ENCODE data around the gene TAF4. TPM values are rescaled to one million over a fixed set of nuclear protein-coding genes. Genes with fewer than 3 reads are reported as not detected.
A peak's percentile ranks its signal among the peaks of the same experiment; 100 is the strongest.

TAF4 gene
- total and polyA plus RNA-seq, 2 of the 13 experiments (the other 11 are each of a cell fraction or from before 2014, with no cell fraction given) = 5.9 to 12.0 TPM

DNA sequence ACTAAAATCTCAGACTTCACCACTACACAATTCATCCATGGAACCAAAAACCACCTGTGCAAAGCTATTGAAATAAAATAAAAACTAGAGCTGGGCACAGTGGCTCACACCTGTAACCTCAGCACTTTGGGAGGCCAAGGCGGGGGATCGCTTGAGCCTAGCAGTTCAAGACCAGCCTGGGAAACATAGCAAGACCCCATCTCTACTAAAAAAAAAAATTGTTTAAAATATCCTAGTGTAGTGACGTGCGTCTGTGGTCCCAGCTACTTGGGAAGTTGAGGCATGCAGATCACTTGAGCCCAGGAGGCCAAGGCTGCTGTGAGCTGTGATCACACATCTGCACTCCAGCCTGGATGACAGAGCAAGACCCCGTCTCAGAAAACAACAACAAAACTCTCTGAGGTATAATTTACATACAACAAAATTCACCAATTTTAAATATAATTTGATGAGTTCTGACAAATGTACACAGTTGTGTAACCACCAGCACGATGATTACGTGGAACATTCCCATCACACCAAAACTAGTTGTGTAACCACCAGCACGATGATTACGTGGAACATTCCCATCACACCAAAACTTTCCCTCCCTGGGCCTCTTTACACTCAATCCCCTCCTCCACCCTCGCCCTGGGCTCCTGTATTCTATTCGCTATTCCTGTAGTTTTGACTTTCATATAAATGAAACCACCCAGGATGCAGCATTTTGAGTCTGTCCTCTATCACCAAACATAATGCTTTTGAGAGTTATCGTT is 107.5 kb downstream of the TAF4 start (continued):
- TF ChIP-seq, protein P1, sequence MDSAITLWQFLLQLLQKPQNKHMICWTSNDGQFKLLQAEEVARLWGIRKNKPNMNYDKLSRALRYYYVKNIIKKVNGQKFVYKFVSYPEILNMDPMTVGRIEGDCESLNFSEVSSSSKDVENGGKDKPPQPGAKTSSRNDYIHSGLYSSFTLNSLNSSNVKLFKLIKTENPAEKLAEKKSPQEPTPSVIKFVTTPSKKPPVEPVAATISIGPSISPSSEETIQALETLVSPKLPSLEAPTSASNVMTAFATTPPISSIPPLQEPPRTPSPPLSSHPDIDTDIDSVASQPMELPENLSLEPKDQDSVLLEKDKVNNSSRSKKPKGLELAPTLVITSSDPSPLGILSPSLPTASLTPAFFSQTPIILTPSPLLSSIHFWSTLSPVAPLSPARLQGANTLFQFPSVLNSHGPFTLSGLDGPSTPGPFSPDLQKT (CRISPR knock-in tag; IDR thresholded peaks at IDR 0.05; ENCODE audit: borderline replicate concordance) = no peak
- TF ChIP-seq, protein P2, sequence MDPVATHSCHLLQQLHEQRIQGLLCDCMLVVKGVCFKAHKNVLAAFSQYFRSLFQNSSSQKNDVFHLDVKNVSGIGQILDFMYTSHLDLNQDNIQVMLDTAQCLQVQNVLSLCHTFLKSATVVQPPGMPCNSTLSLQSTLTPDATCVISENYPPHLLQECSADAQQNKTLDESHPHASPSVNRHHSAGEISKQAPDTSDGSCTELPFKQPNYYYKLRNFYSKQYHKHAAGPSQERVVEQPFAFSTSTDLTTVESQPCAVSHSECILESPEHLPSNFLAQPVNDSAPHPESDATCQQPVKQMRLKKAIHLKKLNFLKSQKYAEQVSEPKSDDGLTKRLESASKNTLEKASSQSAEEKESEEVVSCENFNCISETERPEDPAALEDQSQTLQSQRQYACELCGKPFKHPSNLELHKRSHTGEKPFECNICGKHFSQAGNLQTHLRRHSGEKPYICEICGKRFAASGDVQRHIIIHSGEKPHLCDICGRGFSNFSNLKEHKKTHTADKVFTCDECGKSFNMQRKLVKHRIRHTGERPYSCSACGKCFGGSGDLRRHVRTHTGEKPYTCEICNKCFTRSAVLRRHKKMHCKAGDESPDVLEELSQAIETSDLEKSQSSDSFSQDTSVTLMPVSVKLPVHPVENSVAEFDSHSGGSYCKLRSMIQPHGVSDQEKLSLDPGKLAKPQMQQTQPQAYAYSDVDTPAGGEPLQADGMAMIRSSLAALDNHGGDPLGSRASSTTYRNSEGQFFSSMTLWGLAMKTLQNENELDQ (CRISPR knock-in tag; IDR thresholded peaks at IDR 0.05; ENCODE audit: borderline replicate concordance) = no peak
- TF ChIP-seq CBX5 (CRISPR knock-in tag; IDR thresholded peaks at IDR 0.05; ENCODE audit: borderline replicate concordance) (no peak), FOSL2 (CRISPR knock-in tag; IDR thresholded peaks at IDR 0.05) (no peak), NFRKB (IDR thresholded peaks at IDR 0.05) (no peak)

DNA sequence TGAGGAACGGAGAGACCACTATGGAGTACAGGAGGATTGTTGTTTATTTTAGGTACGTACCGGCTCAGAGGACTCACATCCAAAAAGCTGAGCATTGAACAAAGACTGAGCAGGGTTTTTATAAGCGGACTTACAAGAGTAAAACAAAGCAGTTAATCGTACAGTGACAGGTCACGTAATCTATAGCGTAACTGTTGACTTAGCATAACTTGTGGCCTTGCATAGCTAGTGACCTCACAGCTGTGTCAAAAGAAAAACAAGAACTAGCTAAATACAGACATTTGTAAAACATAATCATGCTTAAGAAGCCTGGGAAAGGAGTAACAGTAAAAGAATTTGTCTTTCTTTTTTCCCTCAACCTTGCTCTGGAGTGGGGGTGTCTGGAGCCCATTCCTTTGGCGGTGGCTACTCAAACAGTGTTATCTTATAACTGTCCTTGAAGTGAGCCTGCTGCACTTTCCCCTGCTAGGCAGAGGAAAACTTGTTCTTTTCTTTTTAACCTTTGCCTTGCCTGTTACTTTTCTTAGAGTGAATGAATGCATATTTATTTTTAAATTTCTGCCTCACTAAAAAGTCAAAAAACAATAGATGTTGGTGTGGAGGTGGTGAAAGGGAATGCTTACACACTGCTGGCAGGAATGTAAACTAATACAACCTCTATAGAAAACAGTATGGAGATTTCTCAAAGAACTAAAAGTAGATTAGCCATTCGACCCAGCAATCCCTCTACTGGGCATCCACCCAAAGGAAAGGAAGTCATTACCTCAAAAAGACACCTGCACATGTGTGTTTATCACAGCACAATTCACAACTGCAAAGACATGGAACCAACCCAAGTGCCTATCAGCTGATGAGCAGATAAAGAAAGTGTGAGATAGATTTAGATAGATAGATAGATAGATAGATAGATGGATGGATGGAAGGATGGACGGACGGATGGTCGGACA is 109.0 kb downstream of the TAF4 start:
- in situ Hi-C loops (cut with HindIII; ENCODE audit: extremely low pct_ligation_motif_present, low pct_unique_long_range_greater_than_20kb) (no loop called here), intact Hi-C loops (cut with micrococcal nuclease; ENCODE audit: unreplicated experiment) (no loop called here)
- no peaks in the 10 kb centered on the region for H3K9me3 ChIP-seq (ENCODE audit: low read length)
- H2AFZ ChIP-seq (ENCODE audit: low read length) = no peak overlapping the region
- H3K4me3 ChIP-seq (replicated peaks in 1 of 3; ENCODE audit: insufficient read depth in 1 of 3, low read depth in 2 of 3, low read length in 3 of 3) = peak overlapping the region in 1 of 3 experiments; percentile 4; a peak in 1 of 6 replicates
- no TSS peak for BruUV-seq (replicated peaks)
- FAIRE-seq = peak; percentile 55
- 20% methylated on average over 12 of the region's 12 CpGs for WGBS (ENCODE audit: low lambda C conversion rate)
- H3K9ac ChIP-seq (ENCODE audit: insufficient read depth, low read depth, low read length) = no peak overlapping the region; the same call in 1 of the 2 replicates
- H3K79me2 ChIP-seq (ENCODE audit: insufficient read depth, low read length) = no peaks in the 10 kb centered on the region
- ChIA-PET CTCF (ENCODE audit: low intra/inter-chr PET ratio, low total read pairs) (no interaction called here), POLR2A (no interaction called here)
- DNase-seq (ENCODE audit: low spot score) = peak; percentile 74
- H3K27ac ChIP-seq (ENCODE audit: extremely low read length, insufficient read depth, low read length) = no peak overlapping the region
- H3K36me3 ChIP-seq (replicated peaks in 1 of 2; ENCODE audit: control insufficient read depth in 1 of 2, insufficient read depth in 2 of 2, low read length in 2 of 2) = no peaks in the 10 kb centered on the region
- H3K4me2 ChIP-seq (ENCODE audit: low read depth, low read length) = peak overlapping the region; percentile 34
- peak; percentile 21; the same call in 2 of the 3 replicates for ATAC-seq
- H3K27me3 ChIP-seq (ENCODE audit: control insufficient read depth in 1 of 2, insufficient read depth in 2 of 2, low read length in 2 of 2) = no peaks in the 10 kb centered on the region
- peaks cover 3% of the 10 kb centered on the region; the same call in 1 of the 2 replicates for H4K20me1 ChIP-seq (ENCODE audit: insufficient read depth, low read length)
- peaks cover 23% of the 10 kb centered on the region for H3K4me1 ChIP-seq (ENCODE audit: insufficient read depth, low read length)
- TF ChIP-seq, protein P3, sequence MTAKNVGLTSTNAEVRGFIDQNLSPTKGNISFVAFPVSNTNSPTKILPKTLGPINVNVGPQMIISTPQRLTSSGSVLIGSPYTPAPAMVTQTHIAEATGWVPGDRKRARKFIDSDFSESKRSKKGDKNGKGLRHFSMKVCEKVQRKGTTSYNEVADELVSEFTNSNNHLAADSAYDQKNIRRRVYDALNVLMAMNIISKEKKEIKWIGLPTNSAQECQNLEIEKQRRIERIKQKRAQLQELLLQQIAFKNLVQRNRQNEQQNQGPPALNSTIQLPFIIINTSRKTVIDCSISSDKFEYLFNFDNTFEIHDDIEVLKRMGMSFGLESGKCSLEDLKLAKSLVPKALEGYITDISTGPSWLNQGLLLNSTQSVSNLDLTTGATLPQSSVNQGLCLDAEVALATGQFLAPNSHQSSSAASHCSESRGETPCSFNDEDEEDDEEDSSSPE (CRISPR knock-in tag; IDR thresholded peaks at IDR 0.05) = no peak
- TF ChIP-seq ZNF713 (CRISPR knock-in tag; IDR thresholded peaks at IDR 0.05) (no peak), ZNF333 (CRISPR knock-in tag; IDR thresholded peaks at IDR 0.05; ENCODE audit: borderline replicate concordance) (no peak), ZMYM3 (CRISPR knock-in tag; IDR thresholded peaks at IDR 0.05) (no peak), MIXL1 (CRISPR knock-in tag; IDR thresholded peaks at IDR 0.05) (peak; percentile 28; the same call in 1 of the 2 replicates), ZNF543 (CRISPR knock-in tag; IDR thresholded peaks at IDR 0.05) (no peak), SYNCRIP (IDR thresholded peaks at IDR 0.05; ENCODE audit: insufficient read depth, low read depth, low read length) (no peak), ZNF652 (CRISPR knock-in tag; IDR thresholded peaks at IDR 0.05; ENCODE audit: borderline replicate concordance, low read depth) (peak; percentile 88), TCF7L2 (IDR thresholded peaks at IDR 0.05; ENCODE audit: low read depth, low read length) (no peak)

All from HepG2 (cell line).